HG02884 (cell line): ENCODE measurements around the gene RBP5.

Experiments used
- ATAC-seq: cut with Tn5 transposase; IDR thresholded peaks from one replicate; pipeline ENCODE4 v1.9.1; 2021; ENCODE audit warnings: mild to moderate bottlenecking, moderate library complexity; ENCODE audit not compliant: unreplicated experiment

RBP5 gene

DNA sequence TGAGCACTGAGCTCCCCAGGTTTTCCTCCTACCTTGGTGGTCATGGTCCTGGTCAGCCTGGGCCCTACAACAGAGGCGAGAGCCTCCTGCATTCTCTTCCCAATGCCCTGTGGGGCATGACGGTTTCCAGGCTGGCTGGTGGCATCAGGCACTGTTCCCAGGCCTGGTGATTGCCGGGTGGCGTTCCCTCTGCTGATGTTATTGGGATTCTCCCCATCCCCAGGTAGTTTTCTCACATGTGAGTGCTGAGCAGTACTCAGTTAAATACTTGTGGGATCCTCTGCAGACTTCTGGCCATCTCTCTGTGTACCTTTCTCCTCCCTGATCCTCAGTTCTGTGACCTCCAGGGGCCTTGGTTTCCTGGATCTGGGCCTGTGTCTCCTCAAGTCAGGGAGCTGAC, 52.2 kb downstream of the RBP5 start:
- no peak for ATAC-seq

DNA sequence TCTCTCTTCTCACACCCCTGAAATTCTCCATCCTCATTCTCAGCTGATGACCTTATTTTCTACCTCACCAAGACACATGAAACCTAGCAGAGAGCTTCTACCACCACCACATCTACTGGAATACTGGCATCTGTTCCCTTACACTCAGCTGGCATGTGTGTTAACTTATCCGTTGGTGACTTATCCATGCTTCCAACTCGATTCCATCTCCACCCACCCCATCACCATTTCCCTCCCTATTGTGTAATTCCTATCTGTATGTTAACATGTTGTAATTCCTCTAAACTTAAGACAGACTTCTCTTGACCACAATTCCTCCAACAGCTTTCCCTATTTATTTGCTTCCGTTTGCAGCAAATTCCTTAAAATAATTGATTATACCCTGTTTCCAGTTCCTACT, 52.8 kb downstream of the RBP5 start:
- no peak for ATAC-seq

DNA sequence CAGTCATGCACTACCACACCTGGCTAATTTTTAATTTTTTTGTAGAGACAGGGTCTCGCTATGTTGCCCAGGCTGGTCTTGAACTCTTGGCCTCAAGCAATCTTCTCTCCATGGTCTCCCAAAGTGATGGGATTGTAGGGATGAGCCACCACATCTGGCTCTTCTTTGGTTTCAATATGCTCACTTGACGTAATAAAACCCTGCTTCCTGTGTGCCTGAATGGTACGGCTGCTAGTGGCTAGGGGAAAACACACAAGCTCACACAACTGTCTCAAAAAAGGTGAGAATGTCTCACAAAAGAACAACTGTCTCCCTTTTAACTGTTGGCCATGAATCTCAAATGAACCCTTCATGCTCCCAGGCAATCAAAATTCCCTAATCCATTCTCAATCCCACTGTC, 53.2 kb downstream of the RBP5 start:
- no peak for ATAC-seq

DNA sequence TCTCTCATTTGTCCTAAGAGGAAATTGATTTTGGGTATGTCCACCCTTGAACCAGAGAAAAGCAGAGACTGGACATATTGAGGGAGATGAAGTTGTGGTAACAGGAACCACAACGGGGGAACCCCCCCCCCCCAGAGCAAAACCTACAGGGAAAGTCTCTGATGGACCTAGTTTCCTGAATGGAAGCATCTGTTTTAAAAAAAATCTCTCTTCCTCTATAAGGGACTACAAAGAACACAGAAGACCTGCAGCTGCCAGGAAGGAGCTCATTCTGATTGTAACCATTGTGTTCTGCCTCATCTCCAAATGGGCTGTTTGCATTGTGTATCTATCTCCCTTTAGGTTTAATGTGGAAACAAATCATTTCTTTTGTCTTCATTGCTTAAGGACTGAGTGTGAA, 54.7 kb downstream of the RBP5 start:
- no peak for ATAC-seq
